Lower lobe of right lung (tissue), 2 donors: Measurements from ENCODE around the gene ZNF577. TPM values are rescaled to one million over a fixed set of nuclear protein-coding genes. Genes with fewer than 3 reads are reported as not detected.

ENCODE experiments used
- ATAC-seq, 2 donors: fragments of 200-7000 bp; cut with Tn5 transposase; one replicate each; pipeline ENCODE4 v1.9.1; 2020 to 2022; ENCODE audit warnings: mild to moderate bottlenecking in 2 of 2, moderate library complexity in 2 of 2
- DNase-seq: peaks from one replicate; pipeline ENCODE4 v3.0.0-alpha.2; 2020
- H3K27ac ChIP-seq: fragments of 200-600 bp; one replicate; pipeline ENCODE4 v1.8.0; 2022
- H3K27me3 ChIP-seq: fragments of 200-600 bp; one replicate; pipeline ENCODE4 v1.8.0; 2022; ENCODE audit warnings: low read depth
- H3K36me3 ChIP-seq: fragments of 200-600 bp; one replicate; pipeline ENCODE4 v1.8.0; 2022; ENCODE audit warnings: mild to moderate bottlenecking
- H3K4me1 ChIP-seq: fragments of 200-600 bp; one replicate; pipeline ENCODE4 v1.8.0; 2022
- H3K4me3 ChIP-seq: fragments of 200-600 bp; one replicate; pipeline ENCODE4 v1.8.0; 2022; ENCODE audit warnings: mild to moderate bottlenecking
- H3K9me3 ChIP-seq: fragments of 200-600 bp; one replicate; pipeline ENCODE4 v1.8.0; 2022
- intact Hi-C: fragments of 100-400 bp; cut with DNase I; formaldehyde crosslinking; loops from one replicate; pipeline ENCODE4 v1.11.0; 2022
- total RNA-seq: library from RNA; stranded (reverse); fragmentation: NEBNext Ultra II Directional; extraction: Animal tissue kit (Norgen Biotek cat#: 25700); gene quantifications from one replicate; pipeline ENCODE4 v1.2.1, GENCODE V29; 2021
- TF ChIP-seq, protein P1 (sequence below): fragments of 200-600 bp; IDR thresholded peaks from one replicate; pipeline ENCODE4 v1.8.0; 2022; ENCODE audit warnings: antibody characterized with exemption, mild to moderate bottlenecking
- donor health status: DM: no; HTN: yes; CAD: no; lungs with severe emphysema.

ZNF577 gene
- total RNA-seq, 1 donor from 2014 or later: 10.7 TPM

DNA sequence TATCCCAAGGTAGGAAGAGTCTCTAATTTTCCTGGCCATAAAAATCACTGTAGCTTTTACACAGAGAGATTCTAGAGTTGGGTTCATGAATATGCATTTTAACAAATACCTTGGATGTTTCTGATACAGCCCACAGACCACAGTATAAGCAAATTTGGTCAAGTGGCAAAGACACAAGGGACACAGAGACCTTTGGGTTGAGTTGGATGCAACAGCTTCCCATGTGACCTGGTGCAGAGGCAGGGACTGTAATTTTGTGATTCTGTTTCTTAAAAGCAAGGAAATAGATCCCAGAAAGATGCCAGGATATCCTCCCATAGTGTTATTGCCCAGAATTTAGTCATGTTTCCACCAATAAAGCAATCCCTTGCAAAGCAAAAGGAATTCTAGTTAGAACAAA lies 65.8 kb downstream of the ZNF577 start:
- TF ChIP-seq, protein P1, sequence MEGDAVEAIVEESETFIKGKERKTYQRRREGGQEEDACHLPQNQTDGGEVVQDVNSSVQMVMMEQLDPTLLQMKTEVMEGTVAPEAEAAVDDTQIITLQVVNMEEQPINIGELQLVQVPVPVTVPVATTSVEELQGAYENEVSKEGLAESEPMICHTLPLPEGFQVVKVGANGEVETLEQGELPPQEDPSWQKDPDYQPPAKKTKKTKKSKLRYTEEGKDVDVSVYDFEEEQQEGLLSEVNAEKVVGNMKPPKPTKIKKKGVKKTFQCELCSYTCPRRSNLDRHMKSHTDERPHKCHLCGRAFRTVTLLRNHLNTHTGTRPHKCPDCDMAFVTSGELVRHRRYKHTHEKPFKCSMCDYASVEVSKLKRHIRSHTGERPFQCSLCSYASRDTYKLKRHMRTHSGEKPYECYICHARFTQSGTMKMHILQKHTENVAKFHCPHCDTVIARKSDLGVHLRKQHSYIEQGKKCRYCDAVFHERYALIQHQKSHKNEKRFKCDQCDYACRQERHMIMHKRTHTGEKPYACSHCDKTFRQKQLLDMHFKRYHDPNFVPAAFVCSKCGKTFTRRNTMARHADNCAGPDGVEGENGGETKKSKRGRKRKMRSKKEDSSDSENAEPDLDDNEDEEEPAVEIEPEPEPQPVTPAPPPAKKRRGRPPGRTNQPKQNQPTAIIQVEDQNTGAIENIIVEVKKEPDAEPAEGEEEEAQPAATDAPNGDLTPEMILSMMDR: no peak
- H3K4me1 ChIP-seq: peaks cover 8% of the 10 kb centered on the region
- DNase-seq (no peak), ATAC-seq (no peak)
- H3K4me3 ChIP-seq: no peak overlapping the region
- no peaks in the 10 kb centered on the region for H3K27me3 ChIP-seq
- intact Hi-C loops: no loop called here
- H3K9me3 ChIP-seq: peaks cover 4% of the 10 kb centered on the region
- H3K27ac ChIP-seq: no peak overlapping the region
- H3K36me3 ChIP-seq: no peaks in the 10 kb centered on the region

DNA sequence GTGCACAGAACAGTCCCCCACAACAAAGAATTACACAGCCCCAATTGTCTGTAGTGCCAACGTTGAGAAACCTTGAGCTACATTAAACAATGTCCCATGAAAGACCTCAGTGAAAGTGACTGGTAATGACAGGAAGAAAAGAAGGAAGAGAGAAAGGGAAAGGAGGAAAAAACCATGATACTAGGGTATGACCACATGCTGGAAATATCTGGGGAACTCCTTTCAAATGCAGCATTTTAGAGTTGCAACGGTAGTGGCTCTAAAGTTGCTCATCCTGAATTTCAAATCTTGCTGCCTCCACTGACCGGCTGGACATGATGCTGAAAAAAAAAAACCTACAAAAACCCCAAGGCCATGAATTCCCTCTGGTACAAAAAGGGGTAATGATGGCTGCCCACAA lies 66.3 kb downstream of the ZNF577 start:
- peaks cover 10% of the 10 kb centered on the region for H3K4me1 ChIP-seq
- no peaks in the 10 kb centered on the region for H3K27me3 ChIP-seq
- ATAC-seq: no peak
- H3K4me3 ChIP-seq: no peak overlapping the region
- H3K27ac ChIP-seq: no peak overlapping the region
- DNase-seq: no peak
- TF ChIP-seq, protein P1: no peak
- intact Hi-C loops: no loop called here
- no peaks in the 10 kb centered on the region for H3K36me3 ChIP-seq
- H3K9me3 ChIP-seq: no peaks in the 10 kb centered on the region

Other genes with a start within 250 kb of the ZNF577 start
- gene SIGLEC14, start 241.1 kb downstream of the ZNF577 start, total RNA-seq: 20.3 TPM
- 19.8 TPM for gene SPACA6, start 194.6 kb downstream of the ZNF577 start, total RNA-seq
- gene HAS1, start 164.0 kb downstream of the ZNF577 start, total RNA-seq: not detected
- gene FPR1, start 136.1 kb downstream of the ZNF577 start, total RNA-seq: 105 TPM
- gene FPR2, start 126.8 kb downstream of the ZNF577 start, total RNA-seq: 29.4 TPM
- 62.3 TPM for gene FPR3, start 92.8 kb downstream of the ZNF577 start, total RNA-seq
- gene ZNF649, start 17.1 kb upstream of the ZNF577 start, total RNA-seq: 14.3 TPM
- 7.9 TPM for gene ZNF613, start 39.5 kb upstream of the ZNF577 start, total RNA-seq
- gene ZNF350, start 98.9 kb upstream of the ZNF577 start, total RNA-seq: 13.7 TPM
- 9.6 TPM for gene ZNF615, start 120.3 kb upstream of the ZNF577 start, total RNA-seq
- gene ZNF614, start 140.4 kb upstream of the ZNF577 start, total RNA-seq: 7.1 TPM
- 11.3 TPM for gene ZNF432, start 160.9 kb upstream of the ZNF577 start, total RNA-seq
- 25.3 TPM for gene ZNF841, start 207.8 kb upstream of the ZNF577 start, total RNA-seq